Ecto neural progenitor cell (in vitro differentiated cells): ENCODE data around the gene COL5A3.
"Not testable (repeated sequence)": the region's sequence is repeated elsewhere in the genome, so short reads cannot be mapped to it uniquely, and the experiment has no call there.

Source experiments
- DNase-seq: peaks from one replicate; pipeline ENCODE4 v3.0.0-alpha.2; 2018; ENCODE audit warnings: low spot score

COL5A3 gene

GRCh38 chr19:9937001-9937411 is 73.3 kb downstream of the COL5A3 start:
- no peak for DNase-seq

GRCh38 chr19:9936326-9937000 is 73.8 kb downstream of the COL5A3 start, which contains the start of gene OLFM2:
Gene OLFM2, minus strand, starts transcription at chr19:9936515. Its CDS starts 149 bp downstream, at chr19:9936366.
- DNase-seq: peak; percentile 85

DNA sequence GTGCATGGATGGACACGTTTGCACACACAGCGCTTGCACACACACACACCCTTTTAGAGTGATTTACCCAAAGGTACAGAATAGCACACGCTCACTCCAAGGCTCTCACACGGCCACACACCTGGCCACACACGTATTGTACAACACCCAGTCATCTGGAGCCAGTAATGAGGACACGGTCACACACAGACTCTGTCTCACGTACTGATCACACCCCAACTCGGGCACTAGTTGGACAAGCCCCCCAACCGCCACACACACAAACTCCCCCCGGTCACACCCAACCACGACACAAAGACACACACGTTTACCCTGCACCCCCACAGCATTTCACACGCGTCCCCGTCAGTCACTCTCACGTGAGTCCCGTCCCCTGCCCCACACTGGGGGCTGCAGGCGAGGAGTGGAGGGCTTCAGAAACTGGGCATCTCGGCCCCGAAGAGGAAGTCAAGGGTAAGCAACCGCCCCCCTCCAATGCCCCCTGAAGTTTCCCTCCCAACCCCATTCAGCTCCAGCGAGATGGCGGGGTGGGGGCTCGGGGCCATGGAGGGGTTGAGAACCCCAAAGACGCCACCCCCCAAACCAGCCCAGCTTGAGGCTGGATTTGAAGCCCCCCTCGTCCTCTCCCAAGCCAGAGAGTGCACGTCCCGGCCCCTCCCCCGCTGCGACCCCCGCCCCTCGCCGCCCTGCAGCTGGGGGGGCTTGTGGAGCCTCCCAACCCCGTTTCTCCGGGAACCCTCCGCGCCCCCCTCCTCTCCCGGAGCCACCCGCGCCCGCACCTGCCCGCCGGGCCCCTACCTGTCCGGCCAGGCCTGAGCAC is 74.6 kb downstream of the COL5A3 start:
- DNase-seq: peak; percentile 54

- DNase-seq: peak; percentile 94
These were observed 76.0 kb downstream of the COL5A3 start for GRCh38 chr19:9934132-9934950.

- no peak for DNase-seq
These were observed 77.5 kb downstream of the COL5A3 start for GRCh38 chr19:9932835-9933234.

DNA sequence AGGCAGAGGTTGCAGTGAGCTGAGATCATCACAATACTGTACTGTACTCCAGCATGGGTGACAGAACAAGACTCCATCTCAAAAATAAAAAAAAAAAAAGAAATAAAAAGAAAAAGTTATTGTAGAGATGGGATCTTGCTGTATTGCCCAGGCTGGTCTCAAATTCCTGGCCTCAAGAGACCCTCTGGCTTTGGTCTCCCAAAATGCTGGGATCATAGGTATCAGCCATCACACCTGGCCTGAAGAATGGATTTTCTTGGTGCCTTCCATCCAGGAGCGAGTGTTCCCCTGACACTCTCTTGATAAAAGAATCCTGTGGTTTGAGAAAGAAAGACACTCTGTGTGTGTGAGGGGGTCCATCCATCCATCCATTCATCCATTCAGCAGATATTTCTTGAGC is 78.7 kb downstream of the COL5A3 start:
- no peak for DNase-seq

DNA sequence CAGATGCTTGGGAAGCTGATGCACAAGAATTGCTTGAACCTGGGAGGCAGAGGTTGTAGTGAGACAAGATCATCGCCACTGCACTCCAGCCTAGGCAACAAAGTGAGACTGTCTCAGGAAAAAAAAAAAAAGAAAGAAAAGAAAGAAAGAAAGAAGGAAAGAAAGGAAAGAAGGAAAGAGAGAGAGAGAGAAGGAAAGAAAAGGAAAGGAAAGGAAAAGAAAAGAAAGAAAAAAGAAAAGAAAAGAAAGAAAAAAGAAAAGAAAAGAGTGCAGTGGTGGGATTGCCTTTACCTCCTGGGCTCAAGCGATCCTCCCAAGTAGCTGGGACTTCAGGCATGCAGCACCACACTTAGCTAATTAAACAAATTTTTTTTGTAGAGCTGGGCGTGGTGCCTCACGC is 86.9 kb downstream of the COL5A3 start:
- no peak for DNase-seq

- not testable (repeated sequence) for DNase-seq
These were observed 87.4 kb downstream of the COL5A3 start for GRCh38 chr19:9922782-9923379.

GRCh38 chr19:9917321-9917720 is 93.0 kb downstream of the COL5A3 start:
- DNase-seq: peak; percentile 64

- DNase-seq: no peak
These were observed 93.6 kb downstream of the COL5A3 start for GRCh38 chr19:9916719-9917118.

- DNase-seq: peak; percentile 89
These were observed 95.7 kb downstream of the COL5A3 start for GRCh38 chr19:9914315-9915207.

DNA sequence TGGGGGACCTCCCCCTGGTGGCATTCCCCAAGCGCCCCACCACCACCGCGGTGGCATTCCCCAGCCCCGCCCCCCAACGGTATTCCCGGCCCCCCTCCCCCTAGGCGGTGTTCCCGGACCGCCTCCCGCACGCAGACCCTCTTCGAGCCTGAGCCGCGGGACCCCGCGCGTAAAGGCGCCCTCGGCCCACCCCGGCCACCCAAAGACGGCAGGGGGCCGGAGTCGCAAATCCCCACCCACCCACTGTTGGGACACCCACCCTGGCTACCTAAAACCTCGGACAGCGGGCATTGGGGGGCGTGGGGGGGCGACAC is 96.3 kb downstream of the COL5A3 start:
- peak; percentile 61 for DNase-seq

- peak; percentile 66 for DNase-seq
These were observed 96.9 kb downstream of the COL5A3 start for GRCh38 chr19:9913237-9914000.

DNA sequence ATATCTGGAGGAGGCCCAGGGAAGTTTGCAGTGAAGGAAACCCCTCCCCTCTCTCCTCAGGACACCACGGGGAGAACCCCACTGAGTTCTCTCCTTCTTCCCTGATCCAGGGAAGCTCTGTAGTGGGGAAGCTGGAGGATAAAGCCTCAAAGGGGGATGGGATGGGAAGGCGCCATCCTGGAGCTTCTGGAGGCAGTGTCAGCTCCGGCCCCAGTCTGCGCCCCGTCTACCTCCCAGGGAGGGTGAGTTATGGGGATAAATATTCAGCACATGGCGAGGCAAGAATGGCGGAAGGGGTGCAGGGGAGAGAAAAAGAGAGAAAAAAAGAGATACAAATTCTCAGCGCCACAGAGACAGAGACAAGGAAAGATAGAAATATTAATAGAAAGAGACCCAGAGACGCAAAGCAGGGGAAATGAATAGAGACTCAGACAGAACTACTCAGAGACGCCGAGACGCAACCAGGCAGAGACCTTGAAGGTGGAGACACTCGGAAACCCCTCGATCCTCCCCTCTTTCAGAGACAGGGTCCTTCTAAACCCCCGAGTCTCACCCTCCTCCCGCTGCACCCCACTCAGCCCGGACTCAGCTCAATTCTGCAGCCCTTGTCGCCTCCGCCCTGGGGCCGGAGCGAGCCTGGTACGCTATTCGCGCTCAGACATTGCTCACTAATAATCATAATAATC is 97.6 kb downstream of the COL5A3 start:
- DNase-seq: no peak

- DNase-seq: no peak
These were observed 98.6 kb downstream of the COL5A3 start for GRCh38 chr19:9911524-9912185.

GRCh38 chr19:9910625-9911024 is 99.7 kb downstream of the COL5A3 start:
- no peak for DNase-seq
